ENCODE measurements around the gene SLC16A10.
"Not testable (repeated sequence)": the region's sequence is repeated elsewhere in the genome, so short reads cannot be mapped to it uniquely, and the experiment has no call there.

The SLC16A10 gene

DNA sequence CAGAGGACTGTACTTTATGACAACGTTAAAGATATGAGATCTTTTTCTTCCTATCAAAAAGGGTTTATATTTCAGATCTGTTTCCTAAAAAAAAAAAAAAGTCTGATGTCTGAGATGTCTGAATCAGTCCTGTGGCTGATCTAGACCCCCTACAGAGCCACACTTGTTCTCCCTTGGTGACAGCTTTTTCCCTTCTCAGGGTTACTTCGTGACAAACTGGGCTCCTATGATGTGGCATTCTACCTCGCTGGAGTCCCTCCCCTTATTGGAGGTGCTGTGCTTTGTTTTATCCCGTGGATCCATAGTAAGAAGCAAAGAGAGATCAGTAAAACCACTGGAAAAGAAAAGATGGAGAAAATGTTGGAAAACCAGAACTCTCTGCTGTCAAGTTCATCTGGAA is 134.5 kb downstream of the SLC16A10 start:
- no peak for DNase-seq

DNA sequence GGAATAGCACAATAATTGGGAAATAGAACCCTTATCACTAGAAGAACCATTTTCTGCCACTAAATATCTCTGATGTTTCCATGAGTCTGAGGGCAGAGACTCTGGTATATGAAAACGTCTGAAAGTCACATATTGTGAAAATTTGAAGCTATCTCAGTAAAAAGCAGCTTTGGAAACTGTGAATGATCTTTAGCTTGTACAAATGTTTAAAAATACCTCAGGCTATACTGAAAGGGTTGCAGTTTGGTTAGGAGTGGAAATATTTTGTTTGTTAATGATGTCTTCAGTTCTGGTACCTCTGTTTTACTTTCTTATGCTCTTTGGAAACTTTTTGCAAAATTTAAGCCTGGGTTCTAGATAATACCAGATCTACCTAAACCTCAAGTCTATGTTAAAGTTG is 135.0 kb downstream of the SLC16A10 start:
- DNase-seq: no peak

DNA sequence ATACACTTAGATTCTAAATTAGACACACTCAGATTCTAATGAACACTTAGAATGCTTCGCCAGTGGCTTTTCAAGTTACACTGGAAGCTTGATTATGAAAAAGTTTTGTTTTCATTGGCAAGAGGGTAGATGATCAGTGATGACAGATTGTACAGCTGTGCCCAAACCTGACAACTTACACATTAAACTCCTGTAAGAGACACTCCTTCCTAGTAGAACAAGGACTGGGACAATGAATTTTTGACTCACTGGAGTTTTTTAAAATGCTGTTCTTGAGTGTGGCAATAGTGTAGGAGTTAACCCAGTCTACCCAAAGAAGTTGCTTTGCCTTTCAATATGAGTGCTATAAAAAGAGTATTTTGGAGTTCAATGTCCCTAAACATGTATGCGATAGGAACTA is 140.8 kb downstream of the SLC16A10 start:
- peak; percentile 52 for DNase-seq

DNA sequence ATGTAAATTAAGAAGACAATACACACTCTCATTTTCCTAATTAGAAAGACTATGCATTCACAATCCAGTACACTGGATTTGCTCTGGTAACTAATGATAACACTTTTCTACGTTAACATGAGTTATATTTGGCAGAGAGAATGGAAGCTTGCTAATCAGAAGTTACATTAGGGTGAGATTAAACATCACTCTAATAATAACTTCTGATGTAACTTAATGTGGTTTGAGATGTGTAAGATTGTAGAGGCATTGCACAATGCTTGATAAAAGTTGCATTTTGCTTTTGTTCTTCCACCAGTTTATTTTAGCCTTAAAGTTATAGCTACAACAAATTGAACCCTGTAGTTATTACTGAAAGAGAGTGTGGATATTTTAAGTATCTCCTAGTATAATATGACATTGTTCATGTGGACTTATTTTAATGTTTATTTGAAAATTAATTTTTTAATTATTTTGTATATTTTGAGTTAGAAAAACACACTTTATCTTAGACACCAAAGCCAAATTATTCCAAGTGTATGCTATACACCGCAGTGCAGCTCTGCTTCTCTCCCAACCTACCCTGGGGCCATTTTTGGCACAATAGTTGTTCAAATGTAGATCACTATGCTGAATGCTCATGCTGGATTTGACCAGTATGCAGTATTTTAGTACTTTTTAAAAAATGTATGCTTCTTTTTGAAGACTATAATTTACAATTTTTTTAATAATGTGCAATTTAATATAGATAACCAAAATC is 143.2 kb downstream of the SLC16A10 start:
- peak; percentile 85 for DNase-seq

DNA sequence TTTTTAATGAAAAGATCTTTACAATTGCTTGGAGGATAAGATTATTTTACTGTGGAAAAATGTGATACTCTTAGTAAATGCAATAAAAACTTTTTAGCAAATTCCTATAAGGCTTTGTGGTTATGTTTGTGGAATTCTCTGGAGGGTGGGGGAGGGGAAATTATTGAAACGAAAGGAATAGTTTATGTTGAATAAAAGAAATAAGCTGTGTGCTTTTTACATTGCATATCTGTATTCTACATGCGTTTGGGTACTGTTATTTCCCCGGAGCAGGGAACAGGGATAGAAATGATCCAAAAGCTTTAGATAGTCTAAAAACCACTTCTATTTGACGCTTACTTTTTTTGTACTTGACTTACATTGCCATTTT is 143.8 kb downstream of the SLC16A10 start:
- DNase-seq: no peak

DNA sequence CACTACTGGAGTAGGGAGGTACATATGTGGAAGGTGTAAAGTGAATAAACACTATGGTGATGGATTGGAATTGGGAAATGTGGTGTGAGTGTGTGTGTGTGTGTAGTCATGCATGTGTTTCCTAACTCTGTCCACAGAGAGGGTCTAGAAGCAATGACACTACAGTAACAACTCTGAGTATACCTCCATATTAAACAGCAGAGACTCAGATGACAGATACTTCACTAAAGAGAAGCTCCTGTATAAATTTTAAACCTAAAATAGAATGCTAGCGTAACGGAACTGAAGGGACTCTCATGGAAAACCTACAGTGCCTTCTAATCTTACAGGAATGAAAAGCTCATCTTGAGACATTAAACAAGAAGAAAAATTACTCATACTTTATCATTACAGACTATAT is 150.5 kb downstream of the SLC16A10 start:
- DNase-seq: peak; percentile 45

DNA sequence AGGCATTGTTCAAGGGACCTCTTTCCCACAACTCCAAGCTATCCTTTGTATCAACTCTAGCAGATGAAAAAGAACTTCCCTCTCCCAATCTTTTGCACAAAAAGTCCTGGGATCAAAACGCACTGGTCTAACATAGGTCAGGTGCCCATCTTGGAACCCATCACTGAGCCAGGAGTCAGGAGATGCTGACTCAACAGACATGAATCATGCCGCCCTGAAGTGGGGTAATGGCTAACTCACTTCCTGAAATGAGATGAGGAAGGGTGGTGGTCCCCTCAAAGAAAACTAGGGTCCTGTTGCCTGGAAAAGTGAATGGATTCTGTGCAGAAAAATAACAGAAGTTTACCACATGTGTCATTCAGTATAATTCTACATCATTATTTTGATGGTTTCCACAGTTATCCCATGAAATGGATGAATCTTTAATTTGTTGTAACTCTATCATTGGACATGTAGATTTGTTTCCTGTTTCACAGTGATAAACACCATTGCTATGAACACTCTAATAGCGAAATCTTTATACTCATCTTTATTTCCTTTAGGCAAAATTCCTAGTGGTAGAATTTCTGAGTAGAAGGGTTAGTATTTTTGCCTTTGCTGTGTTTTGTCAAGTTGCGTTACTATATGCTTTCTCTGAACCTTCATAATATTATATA is 151.3 kb downstream of the SLC16A10 start:
- peak; percentile 77 for DNase-seq

DNA sequence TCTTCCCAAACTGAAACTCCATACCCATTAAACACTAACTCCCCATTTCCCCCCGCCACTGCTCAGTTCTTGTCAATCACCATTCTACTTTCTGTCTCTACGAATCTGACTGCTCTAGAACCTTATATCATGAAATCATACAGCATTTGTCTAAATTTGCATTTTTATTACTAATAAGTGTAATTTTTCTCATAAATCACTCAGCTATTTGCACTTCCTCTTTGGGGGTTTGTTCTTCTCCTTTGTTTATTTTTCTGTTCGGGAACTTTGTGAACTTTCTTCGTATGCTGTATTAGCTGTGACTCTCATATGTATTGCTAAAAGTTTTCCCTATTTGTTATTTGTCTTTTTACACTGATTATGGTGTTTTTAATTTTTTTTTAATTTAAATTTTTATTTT is 152.2 kb downstream of the SLC16A10 start:
- DNase-seq: peak; percentile 71

DNA sequence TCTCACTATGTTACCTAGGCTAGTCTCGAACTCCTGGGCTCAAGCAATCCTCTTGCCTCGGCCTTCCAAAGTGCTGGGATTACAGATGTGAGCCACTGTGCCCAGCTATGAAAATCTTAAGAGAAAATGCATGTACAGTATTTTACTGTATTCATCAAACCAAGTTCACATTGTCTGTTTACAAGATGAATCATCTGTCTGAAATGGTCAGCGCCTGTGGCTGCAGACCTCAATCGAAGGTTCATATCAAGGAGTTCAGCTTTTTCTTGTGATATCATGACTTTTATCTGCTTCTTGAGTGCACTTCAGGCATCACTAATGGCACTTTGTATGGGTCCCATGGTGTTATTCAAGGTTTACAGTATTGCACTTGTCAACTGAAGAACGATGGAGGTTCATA is 155.1 kb downstream of the SLC16A10 start:
- no peak for DNase-seq

DNA sequence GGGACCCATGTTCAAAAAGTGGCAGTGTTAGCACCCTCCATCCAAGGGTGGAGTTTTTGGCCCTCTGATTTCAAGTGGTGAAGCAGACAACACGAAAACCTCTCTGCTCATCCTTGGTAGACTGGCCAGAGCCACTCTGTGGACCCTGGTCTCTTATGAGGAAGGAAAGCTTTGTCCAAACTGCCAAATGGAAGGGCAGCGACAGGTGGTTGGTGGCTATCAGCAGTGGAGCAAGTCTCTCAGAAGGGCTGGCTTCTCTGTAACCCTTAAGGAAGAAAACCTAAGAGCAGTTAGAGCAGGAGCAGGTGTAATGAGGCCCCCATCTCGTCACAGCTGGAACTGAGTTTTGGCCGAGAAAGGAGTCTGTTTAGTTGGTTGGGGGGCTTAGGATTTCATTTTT is 155.8 kb downstream of the SLC16A10 start:
- DNase-seq: no peak

DNA sequence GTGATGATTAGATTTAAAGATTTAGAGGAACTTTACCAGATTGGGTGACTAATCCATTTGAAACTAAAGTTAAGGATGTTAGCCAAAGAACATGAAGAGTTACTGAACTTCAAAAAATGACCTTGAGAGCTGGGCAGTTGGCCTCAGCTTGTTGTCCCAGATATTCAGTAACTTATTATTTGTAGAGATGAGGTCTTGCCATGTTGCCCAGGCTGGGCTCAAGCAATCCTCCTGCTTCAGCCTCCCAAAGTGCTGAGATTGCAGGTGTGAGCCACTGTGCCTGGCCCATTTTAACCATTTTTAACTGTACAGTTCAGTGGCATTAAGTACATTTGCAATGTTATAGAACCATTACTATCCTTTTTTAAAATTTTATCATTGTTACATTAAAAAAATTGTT is 161.5 kb downstream of the SLC16A10 start:
- no peak for DNase-seq

DNA sequence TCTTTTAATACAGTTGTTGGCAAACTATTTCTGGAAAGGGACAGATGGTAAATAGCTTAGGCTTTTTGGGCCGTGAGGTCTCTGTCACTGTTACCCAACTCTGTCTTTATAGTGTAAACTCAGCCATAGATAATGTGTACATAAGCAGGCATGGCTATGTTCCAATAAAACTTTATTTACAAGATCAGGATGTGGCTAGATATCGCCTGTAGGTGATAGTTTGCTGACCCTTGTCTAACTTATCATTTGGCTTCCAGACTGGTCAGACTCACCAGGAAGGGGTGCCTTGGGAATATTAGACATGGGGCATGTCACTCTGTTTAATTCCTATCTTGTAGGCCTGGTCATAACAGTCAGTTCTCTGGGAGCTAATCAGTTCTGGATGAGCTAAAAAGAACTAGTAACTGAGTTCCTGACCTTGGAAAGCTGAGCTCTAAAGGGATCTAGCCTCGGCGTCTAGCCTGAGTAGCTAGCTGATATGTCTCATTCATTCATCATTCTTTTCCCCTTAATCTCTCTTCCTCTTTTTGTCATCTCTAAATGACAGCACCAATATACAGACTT is 163.6 kb downstream of the SLC16A10 start:
- peak; percentile 45 for DNase-seq

DNA sequence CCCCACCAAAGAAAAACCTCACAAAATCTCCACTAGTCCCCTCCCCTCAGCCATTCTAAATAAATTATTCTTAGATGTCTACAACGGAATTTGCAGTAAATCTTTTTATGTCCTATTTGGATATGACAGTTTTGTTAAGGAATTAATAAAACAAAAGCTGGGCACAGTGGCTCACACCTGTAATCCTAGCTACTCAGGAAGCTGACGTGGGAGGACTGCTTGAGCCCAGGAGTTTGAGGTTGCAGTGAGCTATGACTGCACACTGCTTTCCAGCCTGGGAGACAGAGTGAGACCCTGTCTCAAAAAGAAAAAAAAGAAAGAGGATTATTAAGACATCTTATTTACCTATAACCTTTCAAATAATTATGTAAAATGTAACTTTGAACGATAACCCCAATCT is 165.4 kb downstream of the SLC16A10 start:
- no peak for DNase-seq

DNA sequence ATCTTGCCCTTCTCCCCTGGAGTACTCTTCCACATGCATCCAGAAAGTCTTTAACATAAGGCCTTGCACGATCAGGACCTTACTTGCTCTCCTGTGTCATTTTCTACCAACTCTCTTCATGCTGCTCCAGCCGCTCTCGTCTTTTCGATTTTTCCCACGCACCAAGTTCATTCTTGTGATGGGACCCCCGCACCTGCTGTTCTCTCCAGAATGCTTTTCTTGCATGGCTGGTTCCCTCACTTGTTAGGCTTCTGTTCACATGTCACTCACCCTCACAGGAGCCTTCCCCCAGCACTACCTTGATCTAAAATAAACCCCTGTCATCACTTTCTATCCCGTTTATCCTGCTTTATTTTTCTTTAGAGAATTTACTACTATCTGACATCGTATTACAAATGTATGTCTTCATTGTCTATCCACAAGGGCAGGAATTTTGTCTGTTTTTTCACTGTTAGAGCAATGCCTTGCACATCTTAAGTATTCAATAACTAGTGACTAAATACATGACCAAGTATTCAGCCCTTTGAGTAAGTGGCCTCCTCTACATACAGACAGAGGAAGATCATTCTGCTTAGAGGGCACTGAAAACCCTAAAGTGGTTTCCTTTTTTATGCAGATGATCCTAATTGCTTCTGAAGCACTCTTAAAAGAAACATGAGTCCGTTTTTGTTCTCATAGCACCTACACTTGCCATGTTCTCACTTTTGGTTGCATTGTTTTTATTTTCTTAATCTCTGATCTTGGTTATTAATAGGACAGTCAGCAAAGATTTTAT is 166.9 kb downstream of the SLC16A10 start:
- no peak for DNase-seq

DNA sequence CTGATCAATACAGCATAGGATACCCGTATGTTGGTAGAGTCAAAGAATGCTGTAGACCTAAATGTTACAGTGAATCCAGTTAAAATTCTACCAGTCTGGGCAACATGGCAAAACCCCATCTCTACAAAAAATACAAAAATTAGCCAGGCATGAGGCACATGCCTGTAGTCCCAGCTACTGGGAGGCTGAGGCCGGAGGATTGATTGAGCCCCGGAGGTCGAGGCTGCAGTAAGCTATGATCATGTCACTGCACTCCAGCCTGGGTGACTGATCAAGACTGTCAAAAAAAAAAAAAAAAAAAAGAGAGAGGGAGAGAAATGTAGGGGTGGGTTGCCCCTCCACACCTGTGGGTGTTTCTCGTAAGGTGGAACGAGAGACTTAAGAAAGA is 167.5 kb downstream of the SLC16A10 start:
- DNase-seq: no peak

DNA sequence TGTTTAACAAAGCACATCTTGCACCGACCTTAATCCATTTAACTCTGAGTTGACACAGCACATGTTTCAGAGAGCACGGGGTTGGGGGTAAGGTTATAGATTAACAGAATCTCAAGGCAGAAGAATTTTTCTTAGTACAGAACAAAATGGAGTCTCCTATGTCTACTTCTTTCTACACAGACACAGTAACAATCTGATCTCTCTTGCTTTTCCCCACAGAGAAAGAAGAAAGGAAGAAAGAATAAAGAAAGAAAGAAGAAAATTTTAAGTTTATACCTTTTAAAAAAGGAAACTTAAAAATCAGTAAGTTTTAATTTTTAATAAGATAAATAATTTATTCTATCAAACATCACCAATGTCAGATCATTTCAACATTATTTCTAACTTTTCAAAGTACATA is 168.5 kb downstream of the SLC16A10 start:
- DNase-seq: not testable (repeated sequence)

DNA sequence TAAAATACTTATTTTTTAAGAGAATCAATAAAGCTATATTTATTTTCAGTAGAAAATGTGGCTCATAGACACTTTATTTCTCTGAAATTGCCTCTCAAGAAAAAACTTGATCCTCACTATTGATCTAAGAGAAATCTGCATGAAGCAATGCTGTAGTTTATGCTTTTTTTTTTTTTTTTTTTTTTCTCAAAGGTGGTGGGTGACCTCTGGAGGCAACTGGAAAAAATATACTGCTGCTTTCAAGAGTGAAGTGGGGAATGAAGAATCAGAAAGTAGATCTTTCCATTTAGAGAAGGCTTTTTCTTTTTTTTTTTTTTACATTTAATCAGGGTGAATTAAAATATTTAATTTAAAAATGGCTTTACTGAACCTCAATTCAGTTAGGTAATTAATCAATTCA is 169.3 kb downstream of the SLC16A10 start:
- no peak for DNase-seq

DNA sequence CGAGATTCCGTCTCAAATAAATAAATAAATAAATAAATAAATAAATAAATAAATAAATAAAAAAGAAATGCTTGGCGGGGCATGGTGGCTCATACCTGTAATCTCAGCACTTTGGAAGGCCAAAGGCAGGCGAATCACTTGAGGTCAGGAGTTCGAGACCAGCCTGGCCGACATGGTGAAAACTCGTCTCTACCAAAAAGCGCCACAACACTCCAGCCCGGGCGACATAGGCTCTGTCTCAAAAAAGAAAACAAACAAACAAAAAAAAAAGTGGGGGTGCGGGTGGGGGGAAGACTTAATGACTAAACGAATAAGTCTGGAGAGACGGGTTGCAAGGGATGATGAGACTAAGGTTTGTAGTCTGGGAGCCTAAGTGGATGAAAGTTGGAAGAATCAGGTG is 170.7 kb downstream of the SLC16A10 start:
- no peak for DNase-seq

DNA sequence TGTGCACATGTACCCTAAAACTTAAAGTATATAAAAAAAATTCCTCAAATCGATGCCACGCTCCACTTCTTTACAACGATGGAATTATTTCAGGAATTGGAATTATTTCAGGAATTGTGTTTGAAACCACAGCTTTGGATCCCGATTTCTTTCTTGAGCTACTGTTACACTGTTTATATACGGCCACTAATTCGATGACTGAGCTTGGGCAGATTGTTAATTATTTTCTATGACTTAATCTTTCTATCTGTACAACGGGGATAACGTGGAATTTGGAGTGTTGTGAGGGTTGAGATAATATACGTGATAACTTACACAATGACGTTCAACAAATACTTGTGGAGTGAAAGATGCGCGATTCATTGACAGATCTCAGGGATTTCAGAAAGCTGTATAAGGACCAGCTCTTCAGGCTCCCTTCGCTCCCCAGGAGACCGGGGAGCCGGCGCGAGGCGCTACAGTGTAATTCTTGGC is 171.3 kb downstream of the SLC16A10 start:
- no peak for DNase-seq

DNA sequence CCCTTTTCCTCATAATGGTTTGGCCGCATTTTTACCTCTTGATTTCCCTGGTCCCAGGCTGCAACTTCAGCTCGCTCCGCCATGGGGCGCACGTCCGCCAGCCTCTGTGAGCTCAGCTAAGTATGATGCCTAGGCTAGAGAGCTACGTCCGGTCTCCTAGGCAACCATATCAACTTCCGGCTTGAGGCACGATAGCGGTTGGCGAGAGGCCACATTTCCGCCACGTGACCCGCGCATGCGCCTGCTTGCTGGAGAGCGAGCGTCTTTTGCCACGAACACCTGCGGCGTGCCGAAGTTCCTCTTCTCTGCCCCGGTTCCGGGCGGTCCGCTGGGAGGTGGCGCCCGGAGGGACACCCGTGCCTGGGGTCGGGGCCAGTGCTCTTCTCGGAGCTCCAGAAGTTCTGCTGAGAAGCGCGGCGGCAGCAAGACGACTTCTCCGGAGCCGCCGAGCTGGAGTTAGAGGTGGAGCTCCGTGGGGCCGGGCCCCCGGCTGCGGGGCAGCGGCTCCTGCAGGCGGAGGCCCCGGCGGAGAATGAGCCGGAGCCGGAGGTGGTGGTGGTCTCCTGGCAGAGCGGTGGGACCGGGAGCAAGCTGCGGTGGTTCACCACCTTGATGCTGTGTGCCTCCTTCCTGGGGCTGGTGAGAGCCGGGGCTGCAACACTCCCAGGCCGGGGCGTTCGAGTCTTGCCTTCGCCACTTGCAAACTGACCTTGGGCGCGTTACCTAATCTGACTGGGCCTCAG is 172.0 kb downstream of the SLC16A10 start:
- peak; percentile 100 for DNase-seq

DNA sequence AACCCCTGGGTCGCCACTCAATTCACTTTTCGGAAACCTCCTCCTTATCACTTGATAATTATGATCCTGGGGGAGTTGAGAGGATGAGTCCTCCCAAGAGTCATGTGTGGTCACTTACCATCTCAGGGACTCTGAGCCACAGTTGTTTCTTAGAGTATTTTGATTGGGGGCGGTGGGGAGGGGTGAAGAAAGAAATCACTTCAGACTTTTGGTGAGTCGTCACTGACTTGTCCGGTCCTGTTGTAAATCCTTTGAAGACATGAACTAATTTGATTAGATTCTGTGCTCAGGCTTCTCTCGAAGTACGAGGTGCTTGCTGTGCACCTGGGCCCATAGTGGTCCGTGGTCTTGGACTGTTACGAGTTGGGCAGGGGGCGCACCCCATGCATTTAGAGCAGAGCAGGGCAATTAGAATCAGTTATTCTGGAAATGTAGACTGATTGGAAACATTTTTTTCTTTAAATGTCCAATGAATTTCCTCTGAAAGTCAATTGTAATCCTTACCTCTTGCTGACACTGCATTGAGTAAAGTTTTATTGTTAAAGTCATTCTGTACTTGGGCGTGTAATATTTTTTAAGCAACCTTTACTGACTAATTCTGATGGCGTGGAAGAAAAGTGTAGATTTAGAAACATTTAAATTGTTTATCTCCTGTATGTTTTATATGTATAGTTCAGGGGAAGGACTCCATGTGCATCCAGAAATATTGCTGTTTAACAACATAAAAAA is 173.4 kb downstream of the SLC16A10 start:
- peak; percentile 21 for DNase-seq

DNA sequence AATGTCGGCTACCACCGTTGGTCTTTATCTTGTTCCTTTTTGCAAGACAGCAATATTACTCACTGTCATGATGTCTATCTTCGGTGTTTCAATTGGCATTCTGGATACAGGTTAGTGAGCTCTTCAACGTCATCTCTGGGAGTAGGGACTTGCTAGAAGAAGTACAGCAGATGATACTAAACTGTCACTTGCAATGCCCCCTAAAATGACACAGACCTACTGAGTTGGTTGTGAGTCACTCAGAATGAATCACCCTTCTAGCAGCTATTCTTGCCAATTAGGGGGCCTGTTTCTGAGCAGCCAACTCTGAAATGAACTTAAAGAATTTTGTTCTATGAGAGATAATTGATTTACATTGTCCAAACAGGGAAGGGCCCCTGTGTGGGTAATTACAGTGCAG is 176.5 kb downstream of the SLC16A10 start:
- peak; percentile 60 for DNase-seq
